GM12875 (cell line): ENCODE results near the gene UTP15.

ENCODE experiments used
- H3K4me3 ChIP-seq: one replicate; pipeline ENCODE4 v1.5.1; 2011; ENCODE audit warnings: low read depth, low read length, control low read depth
- TF ChIP-seq, protein P1 (sequence below): IDR thresholded peaks from 2 replicates; pipeline ENCODE4 v1.5.1; 2011; ENCODE audit warnings: low read depth, mild to moderate bottlenecking, control low read depth, inconsistent platforms, low read length, moderate library complexity, borderline replicate concordance; ENCODE audit not compliant: insufficient read depth

The UTP15 gene

DNA sequence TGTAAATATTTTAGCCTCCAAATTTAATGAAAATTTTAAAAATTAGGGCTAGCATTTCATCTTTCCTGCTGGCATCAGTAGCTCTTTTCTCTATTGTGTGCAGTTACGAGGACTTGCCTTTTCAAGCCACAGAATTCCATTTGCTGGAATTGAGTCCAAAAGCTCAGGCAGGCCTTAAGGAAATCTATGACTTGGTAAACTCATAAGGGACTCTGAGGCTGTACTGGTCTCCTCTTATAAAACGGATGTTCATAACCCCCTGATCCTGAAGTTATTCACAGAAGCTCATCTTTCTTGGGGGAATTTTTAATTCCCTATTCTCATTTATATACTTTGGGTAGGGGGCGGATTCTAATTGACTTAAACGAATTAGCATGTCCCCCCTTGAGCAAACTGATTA is 23.5 kb upstream of the UTP15 start:
- TF ChIP-seq, protein P1, sequence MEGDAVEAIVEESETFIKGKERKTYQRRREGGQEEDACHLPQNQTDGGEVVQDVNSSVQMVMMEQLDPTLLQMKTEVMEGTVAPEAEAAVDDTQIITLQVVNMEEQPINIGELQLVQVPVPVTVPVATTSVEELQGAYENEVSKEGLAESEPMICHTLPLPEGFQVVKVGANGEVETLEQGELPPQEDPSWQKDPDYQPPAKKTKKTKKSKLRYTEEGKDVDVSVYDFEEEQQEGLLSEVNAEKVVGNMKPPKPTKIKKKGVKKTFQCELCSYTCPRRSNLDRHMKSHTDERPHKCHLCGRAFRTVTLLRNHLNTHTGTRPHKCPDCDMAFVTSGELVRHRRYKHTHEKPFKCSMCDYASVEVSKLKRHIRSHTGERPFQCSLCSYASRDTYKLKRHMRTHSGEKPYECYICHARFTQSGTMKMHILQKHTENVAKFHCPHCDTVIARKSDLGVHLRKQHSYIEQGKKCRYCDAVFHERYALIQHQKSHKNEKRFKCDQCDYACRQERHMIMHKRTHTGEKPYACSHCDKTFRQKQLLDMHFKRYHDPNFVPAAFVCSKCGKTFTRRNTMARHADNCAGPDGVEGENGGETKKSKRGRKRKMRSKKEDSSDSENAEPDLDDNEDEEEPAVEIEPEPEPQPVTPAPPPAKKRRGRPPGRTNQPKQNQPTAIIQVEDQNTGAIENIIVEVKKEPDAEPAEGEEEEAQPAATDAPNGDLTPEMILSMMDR, result no peak
- H3K4me3 ChIP-seq, result no peak overlapping the region

DNA sequence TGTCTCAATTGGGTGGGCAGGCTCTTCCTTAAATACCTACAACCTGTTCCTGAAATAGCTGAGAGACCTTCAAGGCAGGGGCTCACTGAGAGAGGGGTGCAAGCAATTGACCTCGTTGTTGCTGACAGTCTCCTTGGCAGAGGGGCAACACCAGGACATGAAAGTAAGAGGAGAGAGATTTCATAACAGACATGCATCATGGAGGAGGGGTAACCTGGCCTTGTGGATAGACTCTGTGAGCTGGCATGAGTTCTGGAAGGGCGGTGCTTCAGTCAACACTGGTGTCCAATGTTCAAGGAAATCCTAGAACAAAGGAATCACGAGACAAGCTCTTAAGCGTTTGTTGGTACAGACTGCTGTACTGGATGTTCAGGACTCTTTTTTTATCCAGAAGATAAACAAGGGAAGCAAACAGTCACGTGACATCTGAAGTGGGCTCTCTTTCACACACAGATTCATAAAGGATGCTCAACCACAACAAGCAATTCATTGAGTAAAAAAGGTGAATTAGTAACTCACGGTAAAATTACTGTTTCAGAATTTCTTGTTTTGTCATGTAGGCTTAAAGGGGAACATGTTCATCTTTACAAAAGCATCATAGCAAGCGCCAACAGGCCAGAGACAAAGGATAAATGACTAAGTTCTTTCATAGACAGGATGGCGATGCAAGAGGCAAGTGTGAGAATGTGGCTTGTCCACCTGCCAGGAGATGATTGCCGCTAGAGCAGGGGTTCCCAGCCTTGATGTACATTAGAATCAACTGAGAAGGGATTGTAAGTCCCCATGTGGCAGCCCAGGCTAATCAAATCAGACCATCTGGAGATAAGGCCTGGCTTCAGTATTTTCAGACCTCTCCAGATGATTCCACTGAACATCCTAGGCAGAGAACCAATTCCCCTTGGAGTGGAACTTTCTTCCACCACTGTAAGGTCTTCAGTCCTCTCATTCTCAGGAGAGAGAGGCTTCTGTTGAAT is 20.8 kb upstream of the UTP15 start:
- H3K4me3 ChIP-seq, result no peak overlapping the region
- TF ChIP-seq, protein P1, result no peak

DNA sequence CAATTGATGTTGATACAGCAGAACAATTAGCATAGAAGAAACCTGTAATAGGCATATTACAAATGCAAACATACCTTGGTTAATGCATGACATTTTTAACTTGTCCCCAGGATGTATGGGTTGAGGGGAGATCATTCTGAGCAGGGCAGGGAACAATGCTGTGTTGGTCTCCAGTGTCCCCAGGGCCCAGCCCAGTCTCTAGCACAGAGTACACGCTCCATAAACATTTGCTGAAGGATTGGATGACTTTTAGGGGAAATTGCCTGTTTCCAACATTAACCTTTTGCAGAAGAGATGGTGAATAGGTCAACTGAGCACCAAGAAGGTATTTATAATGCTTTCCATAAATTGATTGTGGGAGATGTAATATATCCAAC is 20.2 kb upstream of the UTP15 start:
- H3K4me3 ChIP-seq, result no peak overlapping the region
- TF ChIP-seq, protein P1, result no peak

DNA sequence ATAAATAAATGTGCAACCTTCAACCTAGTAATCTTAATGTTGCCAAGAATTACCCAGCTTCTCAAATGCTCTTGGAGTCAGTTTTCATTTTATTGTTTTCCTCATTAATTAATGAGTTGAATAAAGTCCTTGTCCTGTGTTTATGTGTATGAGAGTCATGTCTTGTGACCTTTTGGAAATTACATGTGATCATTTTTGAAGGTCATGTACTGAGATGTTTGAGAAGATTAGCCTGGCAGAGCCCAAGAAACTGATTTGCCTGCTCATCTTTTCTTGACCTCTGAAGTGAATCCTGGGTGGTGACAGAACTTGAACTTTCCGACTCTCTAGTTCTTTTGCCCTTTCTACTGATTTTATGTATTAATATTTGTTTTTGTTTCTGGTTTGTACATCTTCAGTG is 15.5 kb upstream of the UTP15 start:
- no peak overlapping the region for H3K4me3 ChIP-seq
- TF ChIP-seq, protein P1, result no peak

DNA sequence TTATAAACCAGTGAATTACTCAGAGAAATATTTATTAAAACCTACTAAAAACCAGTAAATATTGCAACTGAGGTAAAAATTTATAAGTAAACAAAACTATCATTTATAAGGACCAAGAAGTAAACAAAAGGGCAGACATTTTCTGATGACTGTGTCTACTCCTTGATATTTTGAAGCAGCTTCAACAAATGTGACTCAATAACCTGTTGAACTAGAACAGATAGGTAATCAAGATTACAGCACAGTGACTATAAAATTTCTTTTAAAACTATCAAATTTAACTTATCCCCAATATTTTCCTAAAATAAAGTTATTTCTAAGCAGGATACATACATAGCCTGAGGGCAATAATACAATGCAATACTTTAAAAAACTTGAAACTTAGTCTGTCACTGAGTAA is 12.9 kb upstream of the UTP15 start:
- H3K4me3 ChIP-seq, result no peak overlapping the region
- TF ChIP-seq, protein P1, result no peak

DNA sequence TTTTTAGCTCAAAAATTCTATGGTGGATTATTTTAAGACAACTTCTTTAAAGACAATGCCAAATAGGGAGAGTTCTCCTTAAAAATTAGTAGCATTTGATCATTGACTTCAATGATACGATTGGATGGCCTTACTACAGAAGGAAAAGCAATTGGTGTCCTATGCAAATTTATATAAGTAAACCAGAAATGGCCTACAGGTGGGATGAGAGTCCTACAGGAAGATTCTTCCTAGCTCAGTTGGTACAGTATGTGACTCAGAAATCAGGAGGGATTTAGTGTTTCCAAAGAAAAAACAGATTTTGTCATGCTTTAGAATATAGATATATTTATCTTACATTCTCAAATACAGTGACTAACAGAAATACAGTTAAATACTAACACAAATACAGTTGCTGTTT is 6.6 kb upstream of the UTP15 start:
- TF ChIP-seq, protein P1, result no peak
- H3K4me3 ChIP-seq, result no peak overlapping the region

DNA sequence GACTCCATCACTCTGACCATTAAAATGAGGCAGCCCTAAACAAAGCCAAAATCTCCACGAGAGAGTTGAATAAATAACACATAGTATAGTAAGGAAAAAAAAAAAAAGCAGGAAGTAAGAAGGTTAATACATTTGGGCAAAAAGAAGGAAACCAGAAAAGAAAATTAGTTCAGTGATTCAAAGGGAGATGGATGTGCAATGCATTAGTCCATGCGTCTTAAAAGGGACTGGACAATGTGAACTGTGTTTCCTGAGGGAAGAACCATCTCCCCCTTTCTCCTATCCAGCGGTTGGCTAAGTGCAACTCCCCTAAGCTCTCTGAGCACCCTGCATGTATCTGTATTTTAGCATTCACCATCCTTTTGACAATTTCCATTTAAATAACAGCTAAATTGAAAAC is 1.5 kb upstream of the UTP15 start:
- TF ChIP-seq, protein P1, result no peak
- H3K4me3 ChIP-seq, result peak overlapping the region; percentile 18
